NCI-H2196 (cell line): ENCODE data around the gene HMCN2.
A peak's percentile ranks its signal among the peaks of the same experiment; 100 is the strongest.

Experiments used
- DNase-seq: peaks from one replicate; lab custom pipeline; 2025; ENCODE audit not compliant: unreplicated experiment; lab: John Stamatoyannopoulos, UW

The HMCN2 gene, protein sequence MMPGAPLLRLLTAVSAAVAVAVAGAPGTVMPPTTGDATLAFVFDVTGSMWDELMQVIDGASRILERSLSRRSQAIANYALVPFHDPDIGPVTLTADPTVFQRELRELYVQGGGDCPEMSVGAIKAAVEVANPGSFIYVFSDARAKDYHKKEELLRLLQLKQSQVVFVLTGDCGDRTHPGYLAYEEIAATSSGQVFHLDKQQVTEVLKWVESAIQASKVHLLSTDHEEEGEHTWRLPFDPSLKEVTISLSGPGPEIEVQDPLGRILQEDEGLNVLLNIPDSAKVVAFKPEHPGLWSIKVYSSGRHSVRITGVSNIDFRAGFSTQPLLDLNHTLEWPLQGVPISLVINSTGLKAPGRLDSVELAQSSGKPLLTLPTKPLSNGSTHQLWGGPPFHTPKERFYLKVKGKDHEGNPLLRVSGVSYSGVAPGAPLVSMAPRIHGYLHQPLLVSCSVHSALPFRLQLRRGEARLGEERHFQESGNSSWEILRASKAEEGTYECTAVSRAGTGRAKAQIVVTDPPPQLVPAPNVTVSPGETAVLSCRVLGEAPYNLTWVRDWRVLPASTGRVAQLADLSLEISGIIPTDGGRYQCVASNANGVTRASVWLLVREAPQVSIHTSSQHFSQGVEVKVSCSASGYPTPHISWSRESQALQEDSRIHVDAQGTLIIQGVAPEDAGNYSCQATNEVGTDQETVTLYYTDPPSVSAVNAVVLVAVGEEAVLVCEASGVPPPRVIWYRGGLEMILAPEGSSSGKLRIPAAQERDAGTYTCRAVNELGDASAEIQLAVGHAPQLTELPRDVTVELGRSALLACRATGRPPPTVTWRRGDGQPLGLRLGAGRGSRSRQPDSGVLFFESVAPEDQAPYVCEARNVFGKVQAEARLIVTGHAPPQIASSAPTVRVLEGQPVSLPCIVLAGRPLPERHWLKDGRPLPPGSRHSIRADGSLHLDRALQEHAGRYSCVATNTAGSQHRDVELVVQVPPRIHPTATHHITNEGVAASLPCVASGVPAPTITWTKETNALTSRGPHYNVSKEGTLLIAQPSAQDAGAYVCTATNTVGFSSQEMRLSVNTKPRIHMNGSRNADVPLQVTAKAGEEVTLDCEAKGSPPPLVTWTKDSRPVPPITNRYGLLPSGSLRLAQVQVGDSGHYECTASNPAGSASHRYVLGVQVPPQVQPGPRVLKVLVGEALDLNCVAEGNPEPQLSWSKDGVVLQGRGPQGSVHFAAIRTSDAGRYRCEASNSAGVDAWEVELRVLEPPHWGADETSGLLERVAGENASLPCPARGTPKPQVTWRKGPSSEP (N-terminal part only)

GRCh38 chr9:130265431-130266235 is at the start of gene HMCN2:
TSS of gene HMCN2 (plus strand) at chr9:130265760. CDS start at chr9:130265879, 119 bp downstream.
- no peak for DNase-seq

DNA sequence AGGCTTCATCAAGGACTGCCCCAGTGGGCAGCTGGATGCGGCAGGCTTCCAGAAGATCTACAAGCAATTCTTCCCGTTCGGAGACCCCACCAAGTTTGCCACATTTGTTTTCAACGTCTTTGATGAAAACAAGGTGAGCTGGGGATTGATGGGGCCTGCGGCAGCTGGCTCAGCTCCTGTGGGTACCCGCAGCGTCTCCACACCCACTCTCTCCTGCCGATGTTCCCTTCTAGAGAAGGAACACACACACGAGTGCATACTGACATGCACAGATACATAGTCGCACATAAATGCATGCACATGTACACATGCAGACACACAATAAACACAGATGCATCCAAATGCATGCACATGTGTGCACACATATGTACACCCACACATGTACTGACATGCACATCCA is 47.7 kb upstream of the HMCN2 start:
- no peak for DNase-seq

DNA sequence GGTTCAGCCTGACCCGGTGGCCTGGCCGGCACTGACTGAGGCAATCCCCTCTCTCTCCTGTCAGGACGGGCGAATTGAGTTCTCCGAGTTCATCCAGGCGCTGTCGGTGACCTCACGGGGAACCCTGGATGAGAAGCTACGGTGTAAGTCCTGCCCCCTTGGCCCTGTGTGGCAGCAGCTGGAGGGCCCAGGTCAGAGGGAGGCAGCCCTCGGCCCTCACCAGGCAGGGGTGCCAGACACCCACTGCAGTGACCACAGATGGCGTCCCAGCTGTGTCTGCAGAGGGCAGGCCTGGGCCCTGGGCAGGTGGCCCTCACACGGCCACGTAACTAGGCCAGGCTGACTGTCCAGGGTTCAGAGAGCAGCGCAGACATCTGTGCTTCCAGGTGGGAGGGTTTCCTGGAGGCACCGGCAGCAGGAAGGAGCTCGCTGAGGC is 45.9 kb upstream of the HMCN2 start:
- DNase-seq, result no peak

DNA sequence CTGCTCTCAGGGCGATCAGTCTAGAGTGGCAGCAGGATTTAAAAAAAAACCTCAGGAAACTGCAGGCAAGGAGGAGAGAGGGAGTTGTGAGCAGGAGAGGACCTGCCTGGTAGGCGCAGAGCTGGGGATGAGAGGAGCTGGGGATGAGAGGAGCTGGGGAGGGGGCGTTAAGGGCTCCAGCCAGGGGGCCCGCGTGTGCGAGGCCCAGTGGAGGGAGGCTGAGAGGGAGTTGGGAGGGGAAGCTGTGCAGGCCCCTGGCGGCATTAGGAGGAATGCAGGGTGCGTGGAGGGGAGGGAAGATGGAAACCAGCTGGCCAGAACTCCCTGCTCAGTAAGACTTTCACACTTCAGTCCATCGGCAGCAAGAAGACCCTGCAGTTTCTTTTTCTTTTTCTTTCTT is 45.2 kb upstream of the HMCN2 start:
- DNase-seq, result no peak

GRCh38 chr9:130222833-130223232 is 42.7 kb upstream of the HMCN2 start:
- no peak for DNase-seq

- no peak for DNase-seq
These were observed 40.5 kb upstream of the HMCN2 start for GRCh38 chr9:130225071-130225470.

- DNase-seq, result no peak
These were observed 40.0 kb upstream of the HMCN2 start for GRCh38 chr9:130225586-130225985.

- no peak for DNase-seq
These were observed 39.4 kb upstream of the HMCN2 start for GRCh38 chr9:130226112-130226511.

DNA sequence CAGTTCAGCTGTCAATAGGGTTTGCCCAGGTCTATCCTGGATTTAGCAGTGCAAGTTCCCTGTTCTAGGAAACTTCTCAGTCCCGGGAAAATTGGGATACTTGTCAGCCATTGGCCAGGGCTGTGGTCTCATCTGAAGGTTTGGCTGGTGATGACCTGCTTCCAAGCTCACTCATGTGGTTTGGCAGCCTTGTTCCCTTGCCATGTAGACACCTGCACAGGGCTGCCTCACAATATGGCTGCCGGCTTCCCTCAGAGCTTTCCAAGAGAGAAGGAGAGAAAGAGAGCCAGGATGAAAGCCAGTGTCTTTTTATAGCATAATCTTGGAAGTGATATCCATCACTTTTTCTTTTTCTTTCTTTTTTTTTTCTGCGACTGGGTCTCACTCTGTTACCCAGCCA is 37.7 kb upstream of the HMCN2 start:
- no peak for DNase-seq

DNA sequence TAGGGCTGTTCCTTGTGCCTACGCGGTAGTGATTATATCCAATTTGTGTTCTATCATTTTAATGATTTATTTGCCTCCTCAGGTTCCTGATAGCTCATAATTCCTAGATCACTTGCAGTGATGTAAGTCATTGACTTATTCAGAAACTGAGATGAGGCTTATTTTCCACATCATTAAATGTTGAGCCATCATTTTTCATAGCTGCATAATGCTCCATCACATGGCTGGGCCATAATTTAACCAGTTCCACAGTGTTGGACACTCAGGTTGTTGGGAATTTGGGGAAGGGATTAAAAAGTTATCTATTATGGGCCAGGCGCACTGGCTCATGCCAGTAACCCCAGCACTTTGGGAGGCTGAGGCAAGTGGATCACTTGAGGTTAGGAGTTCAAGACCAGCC is 35.8 kb upstream of the HMCN2 start:
- DNase-seq, result no peak

GRCh38 chr9:130230631-130231030 is 34.9 kb upstream of the HMCN2 start:
- no peak for DNase-seq

DNA sequence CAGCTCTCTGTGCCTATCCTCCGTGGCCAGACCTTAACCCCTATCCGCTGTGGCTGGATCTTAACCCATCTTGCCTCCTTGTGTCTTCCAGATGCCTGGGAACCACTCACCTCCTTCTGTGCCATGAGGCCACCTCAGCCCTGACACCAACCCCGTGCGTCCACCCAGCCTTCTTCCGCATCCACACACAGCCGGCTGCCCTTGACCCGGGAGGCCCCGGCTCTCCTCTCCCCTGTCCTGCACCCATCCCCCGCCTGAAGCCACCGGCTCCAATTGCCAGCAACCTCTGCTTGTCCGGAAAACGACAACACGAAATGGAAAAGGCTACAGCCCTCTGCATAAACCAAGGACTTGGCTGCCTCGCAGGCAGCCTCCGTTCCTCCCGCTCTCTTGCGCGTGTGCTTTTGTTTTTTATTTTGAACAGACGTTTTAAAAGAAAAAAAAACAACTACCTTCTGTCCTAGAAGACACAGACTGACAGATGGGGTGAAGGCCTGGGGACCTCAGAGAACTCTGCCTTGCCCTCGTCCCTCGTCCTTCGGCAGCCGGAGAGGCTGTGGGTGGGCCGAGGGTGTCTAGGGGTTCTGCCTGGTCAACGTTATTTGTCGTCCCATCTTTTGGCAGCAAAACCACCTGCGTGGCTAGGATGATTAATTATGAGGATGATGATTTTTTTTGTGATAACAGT is 32.5 kb upstream of the HMCN2 start:
- no peak for DNase-seq

DNA sequence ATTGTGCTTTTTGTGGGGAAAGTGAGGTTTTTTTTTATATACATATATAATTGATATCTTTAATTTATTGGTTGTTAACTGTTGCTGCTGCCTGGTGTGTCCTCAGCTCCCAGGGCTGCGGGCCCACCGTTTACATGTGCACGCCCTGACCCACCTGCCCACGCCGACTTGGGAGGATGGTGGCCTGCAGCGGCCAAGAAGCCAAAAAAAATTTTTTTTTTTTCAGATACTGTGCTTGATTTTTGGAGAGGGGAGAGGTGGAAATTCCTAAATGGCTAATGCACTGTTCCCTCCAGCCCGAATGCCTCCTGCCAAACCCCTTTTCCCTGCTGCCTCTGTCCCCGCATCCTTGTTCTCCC is 32.0 kb upstream of the HMCN2 start:
- no peak for DNase-seq

DNA sequence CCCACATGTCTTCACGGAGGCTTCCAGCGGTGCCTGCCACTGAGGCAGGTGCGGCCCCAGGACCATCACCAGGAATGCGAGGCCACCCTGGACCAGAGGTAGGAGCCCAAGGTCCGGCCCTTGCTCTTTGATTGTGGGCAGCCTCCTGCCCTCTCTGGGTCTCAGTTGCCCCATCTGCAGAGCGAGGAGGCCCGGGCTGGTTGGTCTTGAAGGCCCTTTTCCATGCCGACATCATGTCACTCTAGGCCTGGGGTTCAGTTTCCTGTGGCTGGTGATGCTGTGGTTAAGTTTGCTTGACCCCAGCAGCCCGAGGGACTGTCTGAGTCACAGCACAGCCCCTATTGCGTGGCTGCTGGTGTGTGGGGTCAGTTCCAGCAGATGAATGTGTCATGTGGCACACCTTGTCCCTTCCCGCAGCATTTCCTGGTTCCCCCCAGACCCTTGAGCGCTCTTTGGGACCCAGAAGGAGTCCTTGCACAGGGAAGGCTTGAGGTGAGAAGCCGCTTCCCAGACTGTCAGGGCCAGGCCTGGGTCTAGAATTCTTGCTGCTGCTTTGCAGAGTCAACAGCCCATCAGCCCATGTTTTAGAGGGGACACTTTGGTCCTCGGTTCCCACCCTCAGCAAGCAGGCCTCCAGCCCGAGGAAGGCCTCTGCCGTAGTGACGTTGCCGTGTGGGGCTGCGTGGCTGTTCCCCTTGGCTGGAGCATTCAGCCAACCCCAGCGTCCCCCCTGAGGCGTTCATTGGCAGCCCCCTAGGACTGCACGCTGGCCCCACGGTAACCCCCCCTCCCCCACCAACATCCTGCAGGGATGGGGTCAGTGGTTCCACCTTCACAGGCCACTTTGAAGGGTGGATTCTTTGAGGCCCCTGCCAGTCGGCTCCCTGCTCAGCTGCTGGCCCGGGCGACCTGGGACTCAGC is 31.0 kb upstream of the HMCN2 start:
- DNase-seq, result no peak

DNA sequence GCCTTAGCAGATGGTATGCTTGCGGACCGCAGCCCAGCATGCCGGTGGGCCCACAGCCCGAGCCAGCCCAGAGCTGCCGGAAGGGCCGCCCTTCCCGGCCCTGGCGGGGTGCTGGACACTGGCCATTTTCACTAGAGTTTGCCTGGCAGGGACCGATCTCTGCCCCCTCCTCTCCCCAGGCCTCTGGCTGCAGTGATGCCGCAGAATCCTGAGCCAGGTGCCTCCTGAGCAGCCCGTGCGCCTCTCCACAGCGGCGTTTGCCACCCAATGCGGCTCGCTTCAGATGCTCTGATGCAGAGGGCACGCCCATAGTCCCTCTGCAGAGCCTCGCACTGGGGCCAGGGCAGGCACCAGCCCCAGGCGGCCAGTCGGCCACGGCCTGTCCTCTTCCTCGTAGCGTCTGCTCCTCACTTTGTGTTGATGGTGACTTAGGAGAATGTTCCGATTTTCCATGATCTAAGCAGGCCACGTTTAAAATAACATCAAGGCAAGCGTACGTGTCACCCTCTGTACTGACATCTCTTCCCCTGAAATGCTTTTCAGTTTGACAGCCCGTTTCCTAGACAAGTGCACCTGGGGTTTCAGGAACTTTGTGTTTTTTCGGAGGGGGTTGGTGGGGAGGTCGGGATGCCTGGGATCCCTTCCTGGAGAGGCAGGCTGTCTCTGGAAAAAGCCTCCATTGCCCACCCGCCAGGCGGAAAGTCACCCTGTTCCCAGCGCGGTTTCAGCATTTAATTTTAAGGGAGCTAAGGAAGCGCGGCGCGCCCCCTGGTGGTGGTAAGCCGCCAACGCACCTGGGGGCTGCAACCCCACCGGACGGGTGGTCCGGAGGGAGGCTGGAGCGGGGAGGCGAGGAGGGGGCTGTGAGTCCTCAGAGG is 29.8 kb upstream of the HMCN2 start:
- peak; percentile 76 for DNase-seq

DNA sequence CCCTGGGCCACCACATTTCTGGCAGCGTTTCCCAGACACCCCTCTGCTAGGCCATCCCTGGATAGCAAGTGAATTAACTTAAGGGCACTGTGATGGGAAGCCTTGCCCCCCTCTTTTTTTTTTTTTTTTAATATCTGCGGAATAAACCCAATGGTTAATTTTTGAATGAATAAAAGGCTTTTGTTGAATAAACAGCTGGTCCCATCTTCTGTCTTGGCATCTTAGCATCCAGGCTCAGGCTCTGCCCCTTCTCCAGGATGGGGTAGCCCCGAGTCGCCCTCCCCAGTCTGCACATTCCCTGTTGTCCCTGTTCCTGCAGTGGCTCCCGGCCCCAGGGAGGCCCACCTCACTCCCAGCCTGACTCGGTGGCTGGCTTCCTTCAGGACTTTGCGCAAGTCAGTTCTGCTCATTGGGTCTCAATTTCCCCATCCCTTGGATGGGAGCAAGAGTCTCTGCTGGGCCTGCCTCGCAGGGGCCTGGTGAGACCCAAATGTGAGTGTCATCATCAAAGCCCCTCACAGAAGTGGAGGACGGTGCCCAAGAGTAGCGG is 29.0 kb upstream of the HMCN2 start:
- no peak for DNase-seq

- DNase-seq, result no peak
These were observed 28.5 kb upstream of the HMCN2 start for GRCh38 chr9:130237076-130237475.
